GM12878 (cell line): ENCODE data around the gene TDRD10. TPM values are rescaled to one million over a fixed set of nuclear protein-coding genes. Genes with fewer than 3 reads are reported as not detected.

Experiments
- ATAC-seq: fragments of 200-7000 bp; cut with Tn5 transposase; 3 replicates; pipeline ENCODE4 v1.9.1; 2020; ENCODE audit warnings: mild to moderate bottlenecking, moderate library complexity
- BruUV-seq: library from RNA; stranded (reverse); fragments of 400-500 nt; replicated peaks from 2 replicates; lab custom pipeline; 2021; lab: Mats Ljungman, UMichigan
- CTCF ChIA-PET: fragments of 300-600 bp; sonication (Branson Sonifier 250); formaldehyde crosslinking; extraction: SDS; loops from one replicate; lab custom pipeline; 2021; ENCODE audit warnings: inconsistent platforms; lab: Yijun Ruan, JAX
- POLR2A ChIA-PET: fragments of 350-600 bp; formaldehyde crosslinking; extraction: SDS; loops from one replicate; lab custom pipeline; 2021; ENCODE audit warnings: inconsistent platforms; lab: Charles Lee
- RAD21 ChIA-PET: fragments of 300-600 bp; sonication (Branson Sonifier 250); formaldehyde crosslinking; loops from one replicate; lab custom pipeline; 2023; ENCODE audit warnings: antibody characterized with exemption; ENCODE audit not compliant: unreplicated experiment; lab: Charles Lee
- SMC1A ChIA-PET: fragments of 300-600 bp; sonication (Branson Sonifier 250); formaldehyde crosslinking; loops from one replicate; lab custom pipeline; 2023; ENCODE audit not compliant: unreplicated experiment, uncharacterized antibody; lab: Charles Lee
- DNase-seq: peaks from one replicate; pipeline ENCODE4 v3.0.0-alpha.2; 2011; ENCODE audit warnings: low read depth, low spot score
- FAIRE-seq: peaks from 3 replicates; lab custom pipeline; 2011; peaks lifted over from hg19 to GRCh38; lab: Jason Lieb, UNC
- H2AFZ ChIP-seq: 2 replicates; pipeline ENCODE4 v1.6.0; 2011; ENCODE audit warnings: low read depth, low read length, control low read depth; ENCODE audit not compliant: control insufficient read depth
- H3K27ac ChIP-seq: 2 replicates; pipeline ENCODE4 v1.5.1; 2011; ENCODE audit warnings: control low read depth; ENCODE audit not compliant: control insufficient read depth, insufficient read depth
- H3K27me3 ChIP-seq, 2 experiments: replicated peaks in 1 of 2; 2 replicates each; pipeline versions ENCODE4 v1.6.0 to v1.6.1; 2011; ENCODE audit warnings: low read length in 1 of 2; ENCODE audit not compliant: control insufficient read depth in 2 of 2, insufficient read depth in 2 of 2
- H3K36me3 ChIP-seq, 2 experiments: 2 replicates each; pipeline ENCODE4 v1.5.1; 2011; ENCODE audit warnings: low read length in 1 of 2; ENCODE audit not compliant: control insufficient read depth in 2 of 2, insufficient read depth in 2 of 2
- H3K4me1 ChIP-seq: 2 replicates; pipeline ENCODE4 v1.6.1; 2011; ENCODE audit warnings: mild to moderate bottlenecking, low read length, moderate library complexity, mixed read lengths; ENCODE audit not compliant: control insufficient read depth, insufficient read depth
- H3K4me2 ChIP-seq: 2 replicates; pipeline ENCODE4 v1.6.0; 2011; ENCODE audit warnings: control low read depth; ENCODE audit not compliant: control insufficient read depth, insufficient read depth
- H3K4me3 ChIP-seq: fragments of 200-600 bp; sonication (generic); 2 replicates; pipeline ENCODE4 v1.5.1; 2016
- H3K79me2 ChIP-seq: 2 replicates; pipeline ENCODE4 v1.6.0; 2011; ENCODE audit warnings: low read length; ENCODE audit not compliant: control insufficient read depth, insufficient read depth
- H3K9ac ChIP-seq: 2 replicates; pipeline ENCODE4 v1.8.0; 2011; ENCODE audit warnings: low read length, control low read depth, mixed read lengths; ENCODE audit not compliant: control insufficient read depth, insufficient read depth
- H3K9me3 ChIP-seq: replicated peaks from 3 replicates; pipeline ENCODE4 v1.5.1; 2011; ENCODE audit warnings: mild to moderate bottlenecking, low read length; ENCODE audit not compliant: control insufficient read depth, insufficient read depth
- H4K20me1 ChIP-seq: 2 replicates; pipeline ENCODE4 v1.6.0; 2011; ENCODE audit not compliant: control insufficient read depth, insufficient read depth
- CTCF ChIP-seq, 3 experiments: IDR thresholded peaks in 2 of 3; conservative IDR thresholded peaks in 1 of 3; 2 replicates each; pipeline ENCODE4 v1.5.1; 2011; ENCODE audit warnings: low read depth in 3 of 3, low read length in 3 of 3, mild to moderate bottlenecking in 3 of 3, control low read depth in 2 of 3, moderate library complexity in 2 of 3, inconsistent platforms in 1 of 3, mixed read lengths in 1 of 3; ENCODE audit not compliant: control insufficient read depth in 2 of 3, insufficient read depth in 1 of 3; ENCODE audit errors: extremely low read depth in 1 of 3
- FOXM1 ChIP-seq: IDR thresholded peaks from 2 replicates; pipeline ENCODE4 v1.6.1; 2012; ENCODE audit warnings: low read depth, mild to moderate bottlenecking, inconsistent platforms, low read length, moderate library complexity
- GABPA ChIP-seq: IDR thresholded peaks from 2 replicates; pipeline ENCODE4 v1.6.1; 2014; ENCODE audit warnings: antibody characterized with exemption, low read depth, mild to moderate bottlenecking, inconsistent platforms
- IKZF1 ChIP-seq: fragments of 450-650 bp; conservative IDR thresholded peaks from 2 replicates; pipeline ENCODE4 v1.6.1; 2017; ENCODE audit warnings: antibody characterized with exemption, mild to moderate bottlenecking
- MYC ChIP-seq: IDR thresholded peaks from 2 replicates; pipeline ENCODE4 v1.6.1; 2011; ENCODE audit warnings: mild to moderate bottlenecking, low read length, moderate library complexity, inconsistent platforms; ENCODE audit not compliant: insufficient read depth, insufficient replicate concordance, insufficient read length, severe bottlenecking
- POLR2AphosphoS2 ChIP-seq: IDR thresholded peaks from 2 replicates; pipeline ENCODE4 v1.6.1; 2011; ENCODE audit warnings: low read depth, mild to moderate bottlenecking, low read length, improper control_type of control experiment, moderate library complexity
- POU2F2 ChIP-seq: IDR thresholded peaks from 3 replicates; pipeline ENCODE4 v1.6.1; 2011; ENCODE audit warnings: low read depth, mild to moderate bottlenecking, low read length, borderline replicate concordance
- PRDM15 ChIP-seq: fragments of 450-650 bp; formaldehyde crosslinking; IDR thresholded peaks from 2 replicates; pipeline ENCODE4 v1.4.0; 2020; ENCODE audit warnings: mild to moderate bottlenecking, moderate library complexity
- RAD21 ChIP-seq: IDR thresholded peaks from 2 replicates; pipeline ENCODE4 v1.6.1; 2011; ENCODE audit warnings: mild to moderate bottlenecking, low read depth, low read length, moderate library complexity; ENCODE audit not compliant: insufficient read depth
- SMC3 ChIP-seq: IDR thresholded peaks from 2 replicates; pipeline ENCODE4 v1.6.1; 2011; ENCODE audit warnings: low read length, improper control_type of control experiment, borderline replicate concordance
- YY1 ChIP-seq: IDR thresholded peaks from 2 replicates; pipeline ENCODE4 v1.6.1; 2011; ENCODE audit warnings: low read depth, mild to moderate bottlenecking, low read length
- WGBS: methylation state at CpG from one replicate; pipeline ENCODE4 v1.1.6; 2016; ENCODE audit warnings: low lambda C conversion rate; ENCODE audit not compliant: insufficient replicate concordance, insufficient coverage; ENCODE audit errors: missing lambda C conversion rate; 5-methylcytosine and 5-hydroxymethylcytosine counted together
- in situ Hi-C: fragments of 300-500 bp; cut with MboI; formaldehyde crosslinking; loops from 9 replicates; pipeline ENCODE4 v1.14.3; 2018; ENCODE audit warnings: mixed read lengths
- intact Hi-C: fragments of 100-400 bp; cut with micrococcal nuclease; formaldehyde crosslinking; loops from one replicate; pipeline ENCODE4 v1.14.2; 2022; ENCODE audit not compliant: unreplicated experiment
- polyA plus RNA-seq, 11 experiments: library from polyadenylated mRNA; depleted of rRNA in 4 of 11; unstranded in 6 of 11; stranded (reverse) in 5 of 11; fragments of >200 nt; fragmentation: Nextera tagmentation in 4 of 11; fragmentation: Illumina TruSeq in 1 of 11; extraction: Ambion mirVana in 4 of 11; extraction: Trizol in 1 of 11; gene quantifications; 1 replicate in 1 of 11; 2 replicates in 10 of 11; pipeline versions ENCODE4 v1.2.1 to v1.2.3, GENCODE V29; 2011 to 2016; ENCODE audit warnings: inconsistent platforms in 2 of 11, missing spikeins in 2 of 11, low read depth in 1 of 11
- total RNA-seq, 4 experiments: library from RNA; depleted of rRNA in 3 of 4; stranded (reverse); fragments of >200 nt in 3 of 4; fragmentation: Illumina TruSeq in 1 of 4; extraction: Trizol in 1 of 4; gene quantifications; 2 replicates each; pipeline versions ENCODE4 v1.2.1 to v1.2.3, GENCODE V29; 2013 to 2021

Gene TDRD10
- total and polyA plus RNA-seq, 10 of the 15 experiments (the other 5 are each of a cell fraction or from before 2014, with no cell fraction given), result not detected

- H2AFZ ChIP-seq, result no peak overlapping the region
- peak; percentile 13 for DNase-seq
- SMC1A ChIA-PET, result interaction anchor here (0.6 to 6.9 kb wide), 23 partner anchors 9 to 441 kb away, joined by 3 to 151 read pairs (median 4); partner anchors contain the start of gene UBE2Q1
- no peaks in the 10 kb centered on the region for H3K9me3 ChIP-seq
- intact Hi-C loops (loop anchor here (1.0 to 5.0 kb wide), 2 partner anchors 66 to 209 kb away; no protein-coding TSS in a partner anchor), in situ Hi-C loops (no loop called here)
- CTCF ChIA-PET, result interaction anchor here (0.6 to 6.1 kb wide), 55 partner anchors 9 to 740 kb away, joined by 3 to 302 read pairs (median 4); partner anchors contain the start of gene ATP8B2
- H3K4me1 ChIP-seq, result peaks cover 15% of the 10 kb centered on the region
- no peak overlapping the region for H3K9ac ChIP-seq
- no peak overlapping the region for H3K4me2 ChIP-seq
- peak; percentile 87 for ATAC-seq
- no TSS peak for BruUV-seq
- RAD21 ChIA-PET, result interaction anchor here (0.7 to 7.0 kb wide), 19 partner anchors 14 to 532 kb away, joined by 3 to 189 read pairs (median 4); partner anchors contain the start of genes EFNA3 and IL6R
- peak; percentile 7 for FAIRE-seq
- no peaks in the 10 kb centered on the region; the same call in 1 of the 2 replicates for H3K79me2 ChIP-seq
- H4K20me1 ChIP-seq, result peaks cover 6% of the 10 kb centered on the region; the same call in 1 of the 2 replicates
- H3K27me3 ChIP-seq, result no peaks in the 10 kb centered on the region; a peak in 1 of 4 replicates
- no peak overlapping the region for H3K27ac ChIP-seq
- POLR2A ChIA-PET, result interaction anchor here (1.9 kb wide), 1 partner anchor 66 kb away, joined by 11 read pairs; no protein-coding TSS in a partner anchor
- WGBS, result 66% methylated on average over 13 of the region's 13 CpGs
- H3K36me3 ChIP-seq, result peaks cover 13 to 29% of the 10 kb centered on the region in 2 experiments
- H3K4me3 ChIP-seq, result no peak overlapping the region
- TF ChIP-seq POLR2AphosphoS2, result no peak
- 0 out of 2 replicates have a peak, but pooled peaks have one; percentile 23 for TF ChIP-seq IKZF1
- no peak for TF ChIP-seq MYC
- peak; percentile 72 to 86 (median 84) for TF ChIP-seq CTCF (IDR thresholded peaks at IDR 0.05 in 2 of 3, conservative IDR thresholded peaks at IDR 0.05 in 1 of 3; ENCODE audit: control insufficient read depth in 2 of 3, extremely low read depth in 1 of 3, insufficient read depth in 1 of 3, low read depth in 3 of 3, low read length in 3 of 3)
- peak; percentile 95 for TF ChIP-seq SMC3
- TF ChIP-seq PRDM15 (CRISPR knock-in tag), result no peak
- peak; percentile 59; the same call in 1 of the 2 replicates for TF ChIP-seq YY1
- 0 out of 3 replicates have a peak, but pooled peaks have one; percentile 24 for TF ChIP-seq POU2F2
- TF ChIP-seq RAD21, result peak; percentile 98
- TF ChIP-seq GABPA, result no peak
- 0 out of 2 replicates have a peak, but pooled peaks have one; percentile 29 for TF ChIP-seq FOXM1
- TF ChIP-seq, all 136 proteins: peak for 7
Measured at GRCh38 chr1:154546264-154547063, 44.4 kb downstream of the TDRD10 start.
